ENCODE measurements around the gene RABGAP1L. TPM values are rescaled to one million over a fixed set of nuclear protein-coding genes. Genes with fewer than 3 reads are reported as not detected.

Gene RABGAP1L
- total and polyA plus RNA-seq, 2 donors (not counting 3 experiments of a cell fraction or from before 2014, with no cell fraction given): 6.4 to 22.2 TPM

- DNase-seq (ENCODE audit: low read depth, low spot score) (no peak), FAIRE-seq (no peak)
- BruUV-seq (replicated peaks): no TSS peak
- H3K4me3 ChIP-seq (replicated peaks in 1 of 3; ENCODE audit: insufficient read depth in 1 of 3, low read depth in 1 of 3, low read length in 3 of 3): no peak overlapping the region
- CTCF ChIA-PET: no interaction called here
- no peak overlapping the region for H2AFZ ChIP-seq (ENCODE audit: low read depth, low read length)
- H3K79me2 ChIP-seq (ENCODE audit: control insufficient read depth, insufficient read depth, low read length): no peaks in the 10 kb centered on the region
- POLR2A ChIA-PET: no interaction called here
- TF ChIP-seq GATA2 (IDR thresholded peaks at IDR 0.05; ENCODE audit: insufficient read depth, insufficient read length, low read depth, low read length) (no peak), FOS (IDR thresholded peaks at IDR 0.05; ENCODE audit: borderline replicate concordance, insufficient read depth, low read length) (no peak), MYC (IDR thresholded peaks at IDR 0.05; ENCODE audit: low read depth, low read length) (no peak)
- no peaks in the 10 kb centered on the region for H3K36me3 ChIP-seq (ENCODE audit: control insufficient read depth in 2 of 2, extremely low read depth in 1 of 2, insufficient read depth in 2 of 2, low read length in 2 of 2)
- H3K9ac ChIP-seq (replicated peaks; ENCODE audit: extremely low read depth, insufficient read depth, low read length): no peak overlapping the region
- no peaks in the 10 kb centered on the region for H4K20me1 ChIP-seq (replicated peaks; ENCODE audit: control insufficient read depth, extremely low read depth, insufficient read depth, low read length)
- dilution Hi-C loops (cut with MboI; ENCODE audit: extremely low pct_ligation_motif_present, low sequenced_read_pairs): no loop called here
- no peaks in the 10 kb centered on the region for H3K9me3 ChIP-seq (replicated peaks; ENCODE audit: control insufficient read depth, insufficient read depth, low read length)
- no peaks in the 10 kb centered on the region for H3K9me1 ChIP-seq (replicated peaks; ENCODE audit: control insufficient read depth, extremely low read depth, insufficient read depth, low read length)
- no peak overlapping the region for H3K4me2 ChIP-seq (ENCODE audit: insufficient read depth, low read length)
- H3K27ac ChIP-seq (ENCODE audit: insufficient read depth, low read depth, low read length): no peak overlapping the region
- no peaks in the 10 kb centered on the region for H3K27me3 ChIP-seq (ENCODE audit: control insufficient read depth in 2 of 2, insufficient read depth in 2 of 2, low read length in 2 of 2)
- intact Hi-C loops (cut with micrococcal nuclease): no loop called here
- H3K4me1 ChIP-seq (ENCODE audit: control insufficient read depth, extremely low read depth, insufficient read depth, low read length): no peaks in the 10 kb centered on the region
Observed at GRCh38 chr1:174401075-174401474, 241.8 kb downstream of the RABGAP1L start.

DNA sequence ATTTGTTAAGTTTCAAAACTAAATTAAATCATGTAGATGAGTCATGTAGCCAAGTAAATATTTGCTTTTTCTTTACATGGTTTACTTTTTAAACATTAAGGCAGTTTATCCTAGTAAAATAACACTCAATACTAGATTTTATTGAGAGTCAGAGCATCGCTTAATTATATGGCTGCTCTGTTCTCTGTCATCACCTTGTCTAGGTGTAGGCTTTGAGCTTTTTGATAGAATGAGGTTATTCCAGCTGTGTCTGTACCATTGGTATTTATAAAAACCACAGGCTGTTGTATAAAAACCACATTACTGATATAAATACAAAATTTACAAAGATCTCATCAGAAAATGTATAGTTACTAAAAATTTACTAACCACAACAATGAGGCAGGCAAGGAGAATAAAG lies 245.9 kb downstream of the RABGAP1L start:
- no peak overlapping the region for H3K27ac ChIP-seq (ENCODE audit: insufficient read depth, low read depth, low read length)
- H3K79me2 ChIP-seq (ENCODE audit: control insufficient read depth, insufficient read depth, low read length): no peaks in the 10 kb centered on the region
- DNase-seq (ENCODE audit: low read depth, low spot score) (no peak), FAIRE-seq (no peak)
- ChIA-PET POLR2A (no interaction called here), CTCF (interaction anchor here (1.4 kb wide), 1 partner anchor 12 kb away, joined by 4 read pairs; no protein-coding TSS in a partner anchor)
- H3K9me3 ChIP-seq (replicated peaks; ENCODE audit: control insufficient read depth, insufficient read depth, low read length): no peaks in the 10 kb centered on the region
- no peaks in the 10 kb centered on the region for H3K4me1 ChIP-seq (ENCODE audit: control insufficient read depth, extremely low read depth, insufficient read depth, low read length)
- H4K20me1 ChIP-seq (replicated peaks; ENCODE audit: control insufficient read depth, extremely low read depth, insufficient read depth, low read length): no peaks in the 10 kb centered on the region
- no peak overlapping the region for H2AFZ ChIP-seq (ENCODE audit: low read depth, low read length)
- no peaks in the 10 kb centered on the region for H3K27me3 ChIP-seq (ENCODE audit: control insufficient read depth in 2 of 2, insufficient read depth in 2 of 2, low read length in 2 of 2)
- no peak for TF ChIP-seq POLR2AphosphoS5 (IDR thresholded peaks at IDR 0.05; ENCODE audit: insufficient read depth, low read depth, low read length)
- no peak for TF ChIP-seq CTCF (IDR thresholded peaks at IDR 0.05; ENCODE audit: extremely low read depth in 1 of 2, insufficient read depth in 1 of 2, low read depth in 1 of 2, low read length in 2 of 2)
- no TSS peak for BruUV-seq (replicated peaks)
- H3K4me3 ChIP-seq (replicated peaks in 1 of 3; ENCODE audit: insufficient read depth in 1 of 3, low read depth in 1 of 3, low read length in 3 of 3): no peak overlapping the region
- H3K9me1 ChIP-seq (replicated peaks; ENCODE audit: control insufficient read depth, extremely low read depth, insufficient read depth, low read length): no peaks in the 10 kb centered on the region
- no peak overlapping the region for H3K9ac ChIP-seq (replicated peaks; ENCODE audit: extremely low read depth, insufficient read depth, low read length)
- H3K36me3 ChIP-seq (ENCODE audit: control insufficient read depth in 2 of 2, extremely low read depth in 1 of 2, insufficient read depth in 2 of 2, low read length in 2 of 2): no peaks in the 10 kb centered on the region
- no peak overlapping the region for H3K4me2 ChIP-seq (ENCODE audit: insufficient read depth, low read length)
- intact Hi-C loops (cut with micrococcal nuclease) (no loop called here), dilution Hi-C loops (cut with MboI; ENCODE audit: extremely low pct_ligation_motif_present, low sequenced_read_pairs) (no loop called here)

All from endothelial cell of umbilical vein (primary cell).